MM.1S (cell line): Measurements from ENCODE around the gene SNX18.

Source experiments
- CTCF ChIP-seq: fragments of 300-600 bp; sonication (generic); IDR thresholded peaks from 2 replicates; pipeline ENCODE4 v1.5.1; 2016; ENCODE audit warnings: antibody characterized with exemption, low read length, mixed read lengths
- EZH2 ChIP-seq: fragments of 300-600 bp; sonication (generic); optimal IDR thresholded peaks from 2 replicates; pipeline ENCODE3; 2017; ENCODE audit warnings: low read depth, mild to moderate bottlenecking, antibody characterized with exemption, low read length, mixed read lengths
- EZH2phosphoT487 ChIP-seq: fragments of 300-600 bp; sonication (generic); IDR thresholded peaks from 2 replicates; pipeline ENCODE4 v1.6.1; 2018; ENCODE audit warnings: antibody characterized with exemption, low read length

DNA sequence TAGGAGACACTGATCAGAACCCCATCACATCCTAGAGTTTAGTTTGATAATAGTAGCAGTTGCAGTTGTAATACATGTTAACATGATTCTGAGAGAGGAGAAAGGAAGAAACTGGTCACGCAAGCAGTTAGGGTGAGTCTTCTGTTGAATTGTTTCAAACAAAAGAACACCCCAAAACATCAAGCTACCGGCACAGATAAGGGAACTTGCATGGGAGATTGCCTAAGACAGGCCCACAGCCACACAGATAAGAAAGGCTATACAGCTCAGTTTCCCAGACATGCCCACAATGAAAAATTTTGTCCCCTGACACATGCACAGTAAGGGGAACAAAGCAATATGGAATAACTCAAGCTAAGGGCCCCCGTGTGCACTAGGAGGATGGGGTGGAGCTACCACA is 46.2 kb upstream of the SNX18 start:
- TF ChIP-seq CTCF, result no peak
- TF ChIP-seq EZH2phosphoT487, result no peak
- TF ChIP-seq EZH2, result no peak
